A549 (cell line): ENCODE measurements around the gene SOX12. TPM values are rescaled to one million over a fixed set of nuclear protein-coding genes. Genes with fewer than 3 reads are reported as not detected.
"Not testable (repeated sequence)": the region's sequence is repeated elsewhere in the genome, so short reads cannot be mapped to it uniquely, and the experiment has no call there.

Experiments used
- ATAC-seq, 2 experiments: fragments of 200-7000 bp in 1 of 2; fragments of >200 bp in 1 of 2; cut with Nextera tagmentation in 1 of 2; cut with Tn5 transposase in 1 of 2; 3 replicates each; pipeline versions ENCODE4 v1.8.0 to v1.9.1; 2018 to 2020; ENCODE audit warnings: mild to moderate bottlenecking in 1 of 2, moderate library complexity in 1 of 2
- CTCF ChIA-PET: fragments of 300-600 bp; sonication (Branson Sonifier 250); formaldehyde crosslinking; extraction: SDS; loops from one replicate; lab custom pipeline; 2021; ENCODE audit warnings: antibody characterized with exemption, inconsistent platforms; lab: Yijun Ruan, JAX
- POLR2A ChIA-PET: fragments of 350-600 bp; formaldehyde crosslinking; extraction: SDS; loops from one replicate; lab custom pipeline; 2021; ENCODE audit warnings: antibody characterized with exemption, inconsistent platforms; lab: Yijun Ruan, JAX
- DNase-seq, 2 experiments: peaks; one replicate each; pipeline versions ENCODE4 v3.0.0 to v3.0.0-alpha.2; 2011 to 2016; ENCODE audit warnings: low read depth in 1 of 2, low spot score in 1 of 2
- FAIRE-seq: peaks from 2 replicates; lab custom pipeline; 2011; peaks lifted over from hg19 to GRCh38; lab: Jason Lieb, UNC
- H3K27ac ChIP-seq, 2 experiments: fragments of >200 bp; sonication (Bioruptor Twin); formaldehyde crosslinking; 3 replicates each; pipeline ENCODE4 v1.5.1; 2016 to 2017
- H3K4me1 ChIP-seq: fragments of >200 bp; sonication (Bioruptor Twin); formaldehyde crosslinking; 3 replicates; pipeline ENCODE4 v1.6.1; 2016
- H3K4me2 ChIP-seq: fragments of >200 bp; sonication (Bioruptor Twin); formaldehyde crosslinking; 3 replicates; pipeline ENCODE4 v1.6.1; 2016
- H3K4me3 ChIP-seq: fragments of >200 bp; sonication (Bioruptor Twin); formaldehyde crosslinking; 3 replicates; pipeline ENCODE4 v1.5.1; 2016
- H3K9me3 ChIP-seq: fragments of >200 bp; sonication (Bioruptor Twin); formaldehyde crosslinking; 3 replicates; pipeline ENCODE4 v1.6.1; 2016
- CBX8 ChIP-seq: fragments of 200-600 bp; sonication (generic); IDR thresholded peaks from 2 replicates; pipeline ENCODE4 v1.6.1; 2016
- CHD2 ChIP-seq: fragments of 150-350 bp; IDR thresholded peaks from 2 replicates; pipeline ENCODE4 v1.6.1; 2014; ENCODE audit warnings: low read length; ENCODE audit not compliant: partially characterized antibody
- CHD4 ChIP-seq: fragments of 200-600 bp; sonication (generic); IDR thresholded peaks from 2 replicates; pipeline ENCODE4 v1.6.1; 2016; ENCODE audit warnings: antibody characterized with exemption, mild to moderate bottlenecking, borderline replicate concordance
- CTCF ChIP-seq: fragments of >200 bp; sonication (Bioruptor Twin); formaldehyde crosslinking; IDR thresholded peaks from 3 replicates; pipeline ENCODE4 v1.5.1; 2016
- EP300 ChIP-seq, 2 experiments: fragments of >200 bp; sonication (Bioruptor Twin); formaldehyde crosslinking; IDR thresholded peaks; 2 replicates in 1 of 2; 3 replicates in 1 of 2; pipeline ENCODE4 v1.6.1; 2016 to 2017
- ESRRA ChIP-seq: fragments of 150-350 bp; IDR thresholded peaks from 2 replicates; pipeline ENCODE4 v1.6.1; 2014; ENCODE audit warnings: mild to moderate bottlenecking, low read length, borderline replicate concordance
- FOSL2 ChIP-seq, 2 experiments: fragments of 450-650 bp in 1 of 2; fragments of >200 bp in 1 of 2; sonication (Bioruptor Twin) in 1 of 2; formaldehyde crosslinking; IDR thresholded peaks; 2 replicates each; pipeline versions ENCODE4 v1.5.0 to v1.6.1; 2016 to 2020; ENCODE audit warnings: mild to moderate bottlenecking in 1 of 2, moderate library complexity in 1 of 2
- HES2 ChIP-seq: fragments of >200 bp; sonication (Bioruptor Twin); formaldehyde crosslinking; IDR thresholded peaks from 2 replicates; pipeline ENCODE4 v1.6.1; 2016
- HEYL ChIP-seq: fragments of 250-450 bp; sonication (Bioruptor Pico); IDR thresholded peaks from 2 replicates; pipeline ENCODE4 v1.8.0; 2021; ENCODE audit warnings: mild to moderate bottlenecking, moderate library complexity
- HOXB13 ChIP-seq: fragments of 250-450 bp; sonication (Bioruptor Pico); IDR thresholded peaks from 2 replicates; pipeline ENCODE4 v1.5.0; 2020; ENCODE audit warnings: low read depth, mild to moderate bottlenecking, moderate library complexity
- HOXB5 ChIP-seq: fragments of 250-450 bp; sonication (Bioruptor Pico); IDR thresholded peaks from 2 replicates; pipeline ENCODE4 v1.5.0; 2020; ENCODE audit warnings: mild to moderate bottlenecking, moderate library complexity
- JUN ChIP-seq, 2 experiments: fragments of >200 bp; sonication (Bioruptor Twin); formaldehyde crosslinking; IDR thresholded peaks; 2 replicates in 1 of 2; 3 replicates in 1 of 2; pipeline ENCODE4 v1.6.1; 2016 to 2017
- JUNB ChIP-seq: fragments of >200 bp; sonication (Bioruptor Twin); formaldehyde crosslinking; IDR thresholded peaks from 2 replicates; pipeline ENCODE4 v1.6.1; 2016
- MAFK ChIP-seq: fragments of 450-650 bp; IDR thresholded peaks from 2 replicates; pipeline ENCODE4 v1.6.1; 2014; ENCODE audit not compliant: partially characterized antibody
- MAZ ChIP-seq: fragments of 150-350 bp; IDR thresholded peaks from 2 replicates; pipeline ENCODE4 v1.6.1; 2014; ENCODE audit warnings: antibody characterized with exemption, low read depth, low read length, borderline replicate concordance
- NFE2L2 ChIP-seq: fragments of 150-350 bp; conservative IDR thresholded peaks from 2 replicates; pipeline ENCODE4 v1.6.1; 2014; ENCODE audit warnings: low read length
- NR3C1 ChIP-seq: fragments of >200 bp; sonication (Bioruptor Twin); formaldehyde crosslinking; IDR thresholded peaks from 3 replicates; pipeline ENCODE4 v1.6.1; 2017
- PHF8 ChIP-seq: fragments of 200-600 bp; sonication (generic); IDR thresholded peaks from 2 replicates; pipeline ENCODE4 v1.6.1; 2016; ENCODE audit warnings: low read depth, mild to moderate bottlenecking, antibody characterized with exemption, moderate library complexity, borderline replicate concordance
- RNF2 ChIP-seq: fragments of 200-600 bp; sonication (generic); IDR thresholded peaks from 2 replicates; pipeline ENCODE4 v1.6.1; 2016; ENCODE audit warnings: low read depth, mild to moderate bottlenecking, antibody characterized with exemption, moderate library complexity, borderline replicate concordance
- SMC3 ChIP-seq: fragments of >200 bp; sonication (Bioruptor Twin); formaldehyde crosslinking; IDR thresholded peaks from 3 replicates; pipeline ENCODE4 v1.6.1; 2018; ENCODE audit warnings: inconsistent platforms
- USF2 ChIP-seq: fragments of 450-650 bp; IDR thresholded peaks from 2 replicates; pipeline ENCODE4 v1.6.1; 2014; ENCODE audit warnings: antibody characterized with exemption
- ZC3H11A ChIP-seq: fragments of 450-650 bp; IDR thresholded peaks from 2 replicates; pipeline ENCODE4 v1.6.1; 2014; ENCODE audit warnings: antibody characterized with exemption, mild to moderate bottlenecking
- ZFP36 ChIP-seq: fragments of 450-650 bp; IDR thresholded peaks from 2 replicates; pipeline ENCODE4 v1.6.1; 2014; ENCODE audit warnings: borderline replicate concordance; ENCODE audit not compliant: partially characterized antibody
- WGBS: methylation state at CpG from one replicate; pipeline ENCODE4 v1.1.6; 2017; ENCODE audit errors: missing lambda C conversion rate; 5-methylcytosine and 5-hydroxymethylcytosine counted together
- polyA plus RNA-seq, 4 experiments: library from polyadenylated mRNA; depleted of rRNA in 3 of 4; stranded (reverse); fragments of >200 nt; fragmentation: RNase III in 1 of 4; extraction: RNeasy Plus Mini Kit Qiagen cat#74134 plus additional on column Dnase treatment in 1 of 4; gene quantifications; 2 replicates in 3 of 4; 3 replicates in 1 of 4; pipeline ENCODE4 v1.2.3, GENCODE V29; 2011 to 2017

SOX12 gene
- polyA plus RNA-seq, 2 of the 4 experiments (the other 2 are of a cell fraction): 7.0 to 29.2 TPM

GRCh38 chr20:371755-372542, 46.6 kb downstream of the SOX12 start (continued):
- TF ChIP-seq HES2 (peak; percentile 99), NR3C1 (no peak), EP300 (IDR thresholded peaks at IDR 0.05) (peak; percentile 92 to 96; a peak in 3 of 5 replicates), MAFK (peak; percentile 78), SMC3 (peak; percentile 72), HEYL (CRISPR knock-in tag) (peak; percentile 77; the same call in 1 of the 2 replicates), HOXB5 (CRISPR knock-in tag) (peak; percentile 72; the same call in 1 of the 2 replicates), CBX8 (no peak), USF2 (peak; percentile 73), ESRRA (peak; percentile 17), JUNB (peak; percentile 74), PHF8 (no peak)
- TF ChIP-seq, all 56 proteins: peak for 19

GRCh38 chr20:372543-373082, 47.3 kb downstream of the SOX12 start:
- CTCF ChIA-PET: interaction anchor here (0.8 to 50.3 kb wide), 9 partner anchors 10 to 367 kb away, joined by 3 to 1229 read pairs (median 5); no protein-coding TSS in a partner anchor
- peaks cover 79% of the 10 kb centered on the region for H3K4me1 ChIP-seq
- not testable (repeated sequence) for H3K4me3 ChIP-seq, ATAC-seq, H3K9me3 ChIP-seq, DNase-seq, FAIRE-seq
- peak overlapping the region; percentile 54 for H3K4me2 ChIP-seq
- H3K27ac ChIP-seq: peak overlapping the region; percentile 94 to 98
- POLR2A ChIA-PET: interaction anchor here (0.7 to 5.7 kb wide), 6 partner anchors 10 to 35 kb away, joined by 3 to 77 read pairs (median 4); partner anchors contain the start of genes RBCK1 and TRIB3
- 89% methylated on average over 11 of the region's 11 CpGs for WGBS

GRCh38 chr20:373171-373890, 48.0 kb downstream of the SOX12 start:
- ChIA-PET POLR2A (interaction anchor here (0.8 to 5.7 kb wide), 5 partner anchors 10 to 34 kb away, joined by 3 to 77 read pairs (median 6); partner anchors contain the start of genes RBCK1 and TRIB3), CTCF (interaction anchor here (0.9 to 50.3 kb wide), 7 partner anchors 11 to 189 kb away, joined by 3 to 1229 read pairs (median 4); no protein-coding TSS in a partner anchor)
- Histone ChIP-seq H3K4me2 (peak overlapping the region; percentile 54), H3K4me1 (peaks cover 84% of the 10 kb centered on the region), H3K27ac (peak overlapping the region; percentile 94 to 98), H3K4me3 (no peak overlapping the region), H3K9me3 (no peaks in the 10 kb centered on the region)
- FAIRE-seq (no peak), DNase-seq (peak; percentile 90 to 93), ATAC-seq (peak; percentile 47 to 76)
- WGBS: 71% methylated on average over 9 of the region's 9 CpGs
- no peak for TF ChIP-seq FOSL2 (IDR thresholded peaks at IDR 0.05)
- TF ChIP-seq FOSL2 (CRISPR knock-in tag; IDR thresholded peaks at IDR 0.05): peak; percentile 39; the same call in 1 of the 2 replicates
- TF ChIP-seq JUN (IDR thresholded peaks at IDR 0.05): peak in 1 of 2 experiments; percentile 49; a peak in 2 of 5 replicates
- no peak for TF ChIP-seq HOXB13
- no peak for TF ChIP-seq MAZ
- TF ChIP-seq HOXB5 (CRISPR knock-in tag): no peak
- TF ChIP-seq RNF2: no peak
- TF ChIP-seq NR3C1: no peak
- TF ChIP-seq CHD2: no peak
- no peak for TF ChIP-seq NFE2L2
- no peak for TF ChIP-seq CHD4
- no peak for TF ChIP-seq ZC3H11A
- no peak for TF ChIP-seq HES2
- TF ChIP-seq EP300 (IDR thresholded peaks at IDR 0.05): peak; percentile 34 to 47; a peak in 1 of 5 replicates
- no peak for TF ChIP-seq CTCF
- no peak for TF ChIP-seq ESRRA
- no peak for TF ChIP-seq ZFP36
- TF ChIP-seq PHF8: no peak
